ENCODE results near the gene PPFIA3. TPM values are rescaled to one million over a fixed set of nuclear protein-coding genes. Genes with fewer than 3 reads are reported as not detected.

The PPFIA3 gene
- polyA plus RNA-seq, 1 of the 3 experiments (the other 2 are of a cell fraction), result 5.7 TPM

DNA sequence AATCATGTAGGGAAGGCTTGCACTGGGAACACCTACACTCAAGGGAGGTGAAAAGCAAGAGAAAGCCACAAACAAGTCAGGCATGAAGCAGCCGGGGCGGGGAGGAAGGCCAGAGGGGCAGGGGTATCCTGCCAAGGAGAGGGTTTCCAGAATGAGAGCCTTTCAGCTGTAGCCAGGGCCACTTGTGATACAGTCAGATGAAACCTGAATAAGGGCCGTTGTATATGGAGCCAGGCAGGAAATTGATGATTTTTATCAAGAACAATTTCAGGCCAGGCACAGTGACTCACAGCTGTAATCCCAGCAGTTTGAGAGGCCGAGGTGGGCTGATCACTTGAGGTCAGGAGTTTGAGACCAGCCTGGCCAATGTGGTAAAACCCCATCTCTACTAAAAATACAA is 42.6 kb downstream of the PPFIA3 start:
- CTCF ChIA-PET, result interaction anchor here (5.8 kb wide), 1 partner anchor 36 kb away, joined by 33 read pairs; no protein-coding TSS in a partner anchor
- WGBS (ENCODE audit: low lambda C conversion rate), result 65% methylated on average over 4 of the region's 4 CpGs
- Histone ChIP-seq H3K4me2 (0 out of 2 replicates have a peak overlapping the region, but pooled peaks have one; percentile 13), H3K9me2 (no peaks in the 10 kb centered on the region), H3F3A (replicated peaks; ENCODE audit: insufficient read depth) (peaks cover 8% of the 10 kb centered on the region), H3K27me3 (ENCODE audit: insufficient read depth) (no peaks in the 10 kb centered on the region), H3K9me3 (no peaks in the 10 kb centered on the region), H2AFZ (ENCODE audit: low read depth) (no peak overlapping the region), H3K4me1 (ENCODE audit: control insufficient read depth in 1 of 2, insufficient read depth in 2 of 2, low read depth in 1 of 2, low read length in 1 of 2) (peaks cover 0 to 11% of the 10 kb centered on the region in 2 experiments; a peak in 1 of 4 replicates), H3K79me2 (ENCODE audit: insufficient read depth) (peaks cover 23% of the 10 kb centered on the region), H3K27ac (ENCODE audit: low read depth in 2 of 2, low read length in 1 of 2) (no peak overlapping the region), H3K9ac (no peak overlapping the region), H3K4me3 (ENCODE audit: low read depth in 2 of 2, low read length in 1 of 2) (no peak overlapping the region), H4K20me1 (ENCODE audit: insufficient read depth) (peaks cover 14% of the 10 kb centered on the region; the same call in 1 of the 2 replicates), H3K36me3 (replicated peaks in 1 of 2; ENCODE audit: control insufficient read depth in 1 of 2, insufficient read depth in 2 of 2, low read length in 1 of 2) (peaks cover 0 to 6% of the 10 kb centered on the region in 2 experiments)
- TF ChIP-seq RCOR1 (IDR thresholded peaks at IDR 0.05; ENCODE audit: low read length) (no peak), EP300 (IDR thresholded peaks at IDR 0.05; ENCODE audit: borderline replicate concordance in 1 of 2, low read depth in 1 of 2, low read length in 1 of 2) (no peak), NRF1 (IDR thresholded peaks at IDR 0.05; ENCODE audit: low read depth, low read length) (no peak), USF2 (IDR thresholded peaks at IDR 0.05; ENCODE audit: borderline replicate concordance, low read depth, low read length) (no peak), MEF2A (IDR thresholded peaks at IDR 0.05; ENCODE audit: borderline replicate concordance, low read depth) (no peak), MXI1 (IDR thresholded peaks at IDR 0.05; ENCODE audit: low read depth, low read length) (no peak), SIN3A (IDR thresholded peaks at IDR 0.05; ENCODE audit: borderline replicate concordance, low read depth, low read length) (no peak), GATA2 (CRISPR knock-in tag; IDR thresholded peaks at IDR 0.05) (no peak), JUND (IDR thresholded peaks at IDR 0.05) (no peak), TAF1 (IDR thresholded peaks at IDR 0.05; ENCODE audit: borderline replicate concordance, low read depth, low read length) (no peak), CHD2 (IDR thresholded peaks at IDR 0.05; ENCODE audit: low read length, partially characterized antibody) (no peak), SMC3 (IDR thresholded peaks at IDR 0.05; ENCODE audit: low read depth, low read length) (no peak), CTCF (IDR thresholded peaks at IDR 0.05) (no peak), FOSL2 (IDR thresholded peaks at IDR 0.05; ENCODE audit: borderline replicate concordance, low read depth) (no peak), RAD21 (IDR thresholded peaks at IDR 0.05; ENCODE audit: low read length) (no peak)
- TF ChIP-seq, protein P1, sequence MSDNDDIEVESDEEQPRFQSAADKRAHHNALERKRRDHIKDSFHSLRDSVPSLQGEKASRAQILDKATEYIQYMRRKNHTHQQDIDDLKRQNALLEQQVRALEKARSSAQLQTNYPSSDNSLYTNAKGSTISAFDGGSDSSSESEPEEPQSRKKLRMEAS (IDR thresholded peaks at IDR 0.05; ENCODE audit: low read depth), result no peak
- TF ChIP-seq, protein P2, sequence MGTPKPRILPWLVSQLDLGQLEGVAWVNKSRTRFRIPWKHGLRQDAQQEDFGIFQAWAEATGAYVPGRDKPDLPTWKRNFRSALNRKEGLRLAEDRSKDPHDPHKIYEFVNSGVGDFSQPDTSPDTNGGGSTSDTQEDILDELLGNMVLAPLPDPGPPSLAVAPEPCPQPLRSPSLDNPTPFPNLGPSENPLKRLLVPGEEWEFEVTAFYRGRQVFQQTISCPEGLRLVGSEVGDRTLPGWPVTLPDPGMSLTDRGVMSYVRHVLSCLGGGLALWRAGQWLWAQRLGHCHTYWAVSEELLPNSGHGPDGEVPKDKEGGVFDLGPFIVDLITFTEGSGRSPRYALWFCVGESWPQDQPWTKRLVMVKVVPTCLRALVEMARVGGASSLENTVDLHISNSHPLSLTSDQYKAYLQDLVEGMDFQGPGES (IDR thresholded peaks at IDR 0.05; ENCODE audit: low read depth, low read length), result no peak
- TF ChIP-seq, protein P3, sequence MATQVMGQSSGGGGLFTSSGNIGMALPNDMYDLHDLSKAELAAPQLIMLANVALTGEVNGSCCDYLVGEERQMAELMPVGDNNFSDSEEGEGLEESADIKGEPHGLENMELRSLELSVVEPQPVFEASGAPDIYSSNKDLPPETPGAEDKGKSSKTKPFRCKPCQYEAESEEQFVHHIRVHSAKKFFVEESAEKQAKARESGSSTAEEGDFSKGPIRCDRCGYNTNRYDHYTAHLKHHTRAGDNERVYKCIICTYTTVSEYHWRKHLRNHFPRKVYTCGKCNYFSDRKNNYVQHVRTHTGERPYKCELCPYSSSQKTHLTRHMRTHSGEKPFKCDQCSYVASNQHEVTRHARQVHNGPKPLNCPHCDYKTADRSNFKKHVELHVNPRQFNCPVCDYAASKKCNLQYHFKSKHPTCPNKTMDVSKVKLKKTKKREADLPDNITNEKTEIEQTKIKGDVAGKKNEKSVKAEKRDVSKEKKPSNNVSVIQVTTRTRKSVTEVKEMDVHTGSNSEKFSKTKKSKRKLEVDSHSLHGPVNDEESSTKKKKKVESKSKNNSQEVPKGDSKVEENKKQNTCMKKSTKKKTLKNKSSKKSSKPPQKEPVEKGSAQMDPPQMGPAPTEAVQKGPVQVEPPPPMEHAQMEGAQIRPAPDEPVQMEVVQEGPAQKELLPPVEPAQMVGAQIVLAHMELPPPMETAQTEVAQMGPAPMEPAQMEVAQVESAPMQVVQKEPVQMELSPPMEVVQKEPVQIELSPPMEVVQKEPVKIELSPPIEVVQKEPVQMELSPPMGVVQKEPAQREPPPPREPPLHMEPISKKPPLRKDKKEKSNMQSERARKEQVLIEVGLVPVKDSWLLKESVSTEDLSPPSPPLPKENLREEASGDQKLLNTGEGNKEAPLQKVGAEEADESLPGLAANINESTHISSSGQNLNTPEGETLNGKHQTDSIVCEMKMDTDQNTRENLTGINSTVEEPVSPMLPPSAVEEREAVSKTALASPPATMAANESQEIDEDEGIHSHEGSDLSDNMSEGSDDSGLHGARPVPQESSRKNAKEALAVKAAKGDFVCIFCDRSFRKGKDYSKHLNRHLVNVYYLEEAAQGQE (IDR thresholded peaks at IDR 0.05; ENCODE audit: low read depth, low read length), result no peak
- POLR2A ChIA-PET, result no interaction called here
- DNase-seq, result no peak
